ENCODE results near the gene SFMBT2.
"Not testable (repeated sequence)": the region's sequence is repeated elsewhere in the genome, so short reads cannot be mapped to it uniquely, and the experiment has no call there.

Gene SFMBT2

GRCh38 chr10:7318836-7319235 is 92.0 kb downstream of the SFMBT2 start:
- DNase-seq (ENCODE audit: low read depth): no peak
- TF ChIP-seq CTCF (IDR thresholded peaks at IDR 0.05; ENCODE audit: low read length, missing control alignments): no peak

DNA sequence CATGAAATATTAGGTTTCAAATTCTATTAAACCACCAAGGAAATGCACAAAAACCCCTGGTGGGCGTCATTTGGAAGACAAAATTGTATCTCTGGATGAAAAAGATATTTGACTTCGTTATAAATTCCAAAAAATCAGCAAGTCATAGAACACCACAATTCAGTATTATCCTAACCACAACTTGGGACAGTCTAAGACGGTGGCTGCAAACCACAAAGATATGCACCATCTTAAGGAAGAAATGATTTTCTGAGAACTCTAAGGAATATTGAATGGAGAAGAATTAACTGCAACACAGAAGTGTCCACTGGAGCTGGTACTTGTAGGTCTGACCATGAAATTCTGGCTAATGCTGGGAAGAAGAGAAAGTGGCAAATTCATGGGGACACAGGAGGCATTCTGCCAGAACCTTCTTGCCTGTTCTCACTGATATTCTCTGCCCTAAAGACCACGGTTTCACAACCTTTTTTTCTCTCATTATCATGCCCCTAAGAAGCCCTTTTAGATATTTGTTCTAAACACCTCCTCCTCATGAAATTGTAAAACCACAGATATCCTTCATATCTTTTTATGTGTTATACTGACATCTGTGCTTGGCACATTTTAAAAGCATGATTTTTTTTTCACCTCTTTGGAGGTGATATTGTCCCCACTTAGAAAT is 92.9 kb downstream of the SFMBT2 start:
- no peak overlapping the region for H3K4me3 ChIP-seq (replicated peaks; ENCODE audit: low read depth, low read length)
- DNase-seq (ENCODE audit: low read depth): no peak

More at GRCh38 chr10:7318836-7319235, 92.0 kb downstream of the SFMBT2 start:
- H3K4me3 ChIP-seq (replicated peaks; ENCODE audit: low read depth, low read length): no peak overlapping the region

DNA sequence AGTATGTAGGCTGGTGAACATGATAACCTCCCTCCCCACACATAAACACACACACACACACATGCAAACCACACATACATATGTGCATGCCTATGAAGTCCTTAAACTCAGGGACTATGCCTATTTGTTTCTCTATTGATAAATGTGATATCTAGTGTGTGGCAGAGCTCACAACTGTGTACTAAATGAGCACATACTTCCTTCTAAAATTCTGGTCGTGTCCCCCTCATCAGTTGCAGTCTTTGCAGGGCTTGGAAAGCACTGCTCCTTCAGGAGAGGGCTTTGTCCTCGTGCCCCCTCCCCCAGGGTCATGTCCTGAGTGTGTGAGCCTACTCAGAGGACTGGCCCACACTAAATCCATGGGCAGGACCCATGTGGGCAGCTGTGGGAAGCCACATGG is 94.0 kb downstream of the SFMBT2 start:
- no peak for DNase-seq (ENCODE audit: low read depth)
- no peak overlapping the region for H3K4me3 ChIP-seq (replicated peaks; ENCODE audit: low read depth, low read length)
- no peak for TF ChIP-seq CTCF (IDR thresholded peaks at IDR 0.05; ENCODE audit: low read length, missing control alignments)

More for the DNA sequence above, 92.9 kb downstream of the SFMBT2 start:
- TF ChIP-seq CTCF (IDR thresholded peaks at IDR 0.05; ENCODE audit: low read length, missing control alignments): no peak

DNA sequence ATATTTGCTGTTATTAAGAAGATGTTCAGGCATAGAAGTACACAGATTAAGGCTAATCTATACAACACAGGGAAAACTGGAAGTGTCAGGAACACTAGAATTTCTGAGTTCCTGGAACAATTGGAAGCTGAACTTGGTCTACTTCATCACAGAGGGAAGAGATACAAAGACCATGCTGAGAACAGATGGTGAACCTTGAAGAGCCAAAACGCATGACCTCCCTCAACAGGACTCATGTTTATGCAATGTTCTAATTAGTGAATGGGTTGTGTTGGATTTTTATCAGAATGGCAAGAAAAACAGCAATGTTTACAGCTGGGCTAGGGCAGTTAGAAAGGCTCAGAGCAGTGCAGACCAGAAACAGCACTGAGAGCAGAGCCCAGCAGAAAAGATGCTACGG is 94.9 kb downstream of the SFMBT2 start:
- no peak for DNase-seq (ENCODE audit: low read depth)
- no peak overlapping the region for H3K4me3 ChIP-seq (replicated peaks; ENCODE audit: low read depth, low read length)
- no peak for TF ChIP-seq CTCF (IDR thresholded peaks at IDR 0.05; ENCODE audit: low read length, missing control alignments)

GRCh38 chr10:7314170-7314569 is 96.7 kb downstream of the SFMBT2 start:
- DNase-seq (ENCODE audit: low read depth): no peak
- TF ChIP-seq CTCF (IDR thresholded peaks at IDR 0.05; ENCODE audit: low read length, missing control alignments): no peak
- no peak overlapping the region for H3K4me3 ChIP-seq (replicated peaks; ENCODE audit: low read depth, low read length)

DNA sequence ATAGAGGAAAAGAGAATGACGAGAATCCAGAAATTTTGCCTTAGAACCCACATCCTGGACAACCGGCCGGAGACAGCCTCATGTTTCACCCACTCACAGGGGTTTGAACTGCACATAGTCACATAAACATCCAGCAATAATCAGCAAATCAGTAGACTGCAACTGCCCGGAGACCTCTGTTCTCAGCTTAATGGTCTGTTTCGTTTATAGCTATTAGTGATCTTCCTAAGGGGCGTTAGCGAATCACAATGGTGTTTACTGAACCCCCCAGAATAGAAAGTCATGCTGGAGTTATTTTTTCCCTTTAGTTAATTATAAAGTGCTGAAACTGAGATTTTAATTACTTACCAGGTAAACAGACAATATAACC is 98.4 kb downstream of the SFMBT2 start:
- TF ChIP-seq CTCF (IDR thresholded peaks at IDR 0.05; ENCODE audit: low read length, missing control alignments): no peak
- no peak overlapping the region for H3K4me3 ChIP-seq (replicated peaks; ENCODE audit: low read depth, low read length)
- no peak for DNase-seq (ENCODE audit: low read depth)

DNA sequence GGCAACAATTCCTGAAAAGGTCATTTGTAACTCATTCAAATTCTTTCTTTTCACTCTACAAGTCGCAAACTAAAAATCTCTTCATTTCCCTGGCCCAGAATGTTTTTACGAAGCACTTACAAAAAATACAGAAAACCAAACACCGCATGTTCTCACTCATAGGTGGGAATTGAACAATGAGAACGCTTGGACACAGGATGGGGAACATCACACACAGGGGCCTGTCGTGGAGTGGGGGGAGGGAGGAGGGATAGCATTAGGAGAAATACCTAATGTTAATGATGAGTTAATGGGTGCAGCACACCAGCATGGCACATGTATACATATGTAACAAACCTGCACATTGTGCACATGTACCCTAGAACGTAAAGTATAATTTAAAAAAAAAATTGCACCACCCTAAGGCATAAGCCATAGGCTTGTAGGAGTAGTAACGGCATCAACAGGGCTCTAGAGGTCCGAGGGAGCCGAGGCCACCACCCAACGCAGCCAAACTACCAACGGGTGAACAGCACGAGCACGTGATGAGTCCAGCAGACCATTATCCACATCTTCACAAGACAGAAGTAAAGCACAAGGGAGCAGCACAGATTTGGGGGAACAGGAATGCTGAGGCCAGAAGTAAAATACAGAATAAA is 98.9 kb downstream of the SFMBT2 start:
- DNase-seq (ENCODE audit: low read depth): not testable (repeated sequence)

More for the DNA sequence above, 98.9 kb downstream of the SFMBT2 start:
- H3K4me3 ChIP-seq (replicated peaks; ENCODE audit: low read depth, low read length): not testable (repeated sequence)

All from fibroblast of pulmonary artery (primary cell).